ENCODE measurements around the gene VEZF1.

Gene VEZF1

DNA sequence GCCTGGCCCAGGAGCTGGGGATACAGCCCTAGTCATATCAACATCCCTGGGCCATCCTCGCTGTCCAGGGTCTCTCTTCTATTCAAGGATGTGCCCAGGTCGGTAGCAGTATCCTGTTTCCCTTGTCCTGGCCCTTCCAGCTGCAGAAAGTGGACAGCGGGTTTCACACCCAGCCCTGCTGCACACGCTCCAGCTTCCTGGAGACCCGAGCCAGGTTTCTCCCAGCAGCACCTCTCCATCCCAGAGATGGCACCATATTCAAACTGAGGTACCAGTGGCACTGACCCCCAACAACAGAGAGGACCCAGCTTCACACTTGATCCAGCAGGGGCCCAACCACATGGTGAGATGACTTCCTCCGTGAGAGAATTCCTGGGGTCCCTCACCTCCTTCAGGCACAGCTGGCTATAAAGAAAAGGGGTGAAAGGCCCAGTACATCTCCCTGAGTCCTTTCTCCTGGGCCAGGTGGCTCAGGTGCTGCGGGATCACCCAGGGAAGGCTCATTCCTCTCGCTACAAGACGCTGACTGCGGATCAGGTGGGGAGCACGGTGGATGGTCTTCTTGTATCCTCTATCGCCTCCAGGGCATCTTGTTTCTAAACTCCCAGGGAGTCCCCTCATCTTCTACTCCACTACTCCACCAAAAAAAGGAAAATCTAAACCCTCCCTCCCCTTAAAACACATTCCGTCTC, 34.2 kb downstream of the VEZF1 start:
- DNase-seq (ENCODE audit: low read depth, low spot score): no peak

DNA sequence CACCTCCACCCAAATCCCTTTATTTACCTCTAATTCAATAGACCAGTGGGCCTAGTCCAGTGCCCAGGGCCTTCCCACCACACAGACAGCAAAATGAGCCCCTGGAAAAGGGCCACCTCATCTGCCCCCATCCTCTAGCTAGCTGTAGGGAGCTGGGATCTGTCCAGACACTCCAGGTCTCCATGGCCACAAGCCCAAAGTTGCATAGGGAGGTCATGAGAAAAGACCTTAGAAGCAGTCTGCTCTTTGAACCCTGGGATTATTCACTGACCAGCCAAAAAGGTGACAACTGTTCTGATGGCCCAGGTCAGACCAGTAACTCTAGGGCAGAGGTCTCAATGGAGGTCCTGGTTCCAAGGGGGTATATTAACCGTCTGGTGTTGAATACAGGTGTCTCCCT, 34.8 kb downstream of the VEZF1 start:
- DNase-seq (ENCODE audit: low read depth, low spot score): no peak

DNA sequence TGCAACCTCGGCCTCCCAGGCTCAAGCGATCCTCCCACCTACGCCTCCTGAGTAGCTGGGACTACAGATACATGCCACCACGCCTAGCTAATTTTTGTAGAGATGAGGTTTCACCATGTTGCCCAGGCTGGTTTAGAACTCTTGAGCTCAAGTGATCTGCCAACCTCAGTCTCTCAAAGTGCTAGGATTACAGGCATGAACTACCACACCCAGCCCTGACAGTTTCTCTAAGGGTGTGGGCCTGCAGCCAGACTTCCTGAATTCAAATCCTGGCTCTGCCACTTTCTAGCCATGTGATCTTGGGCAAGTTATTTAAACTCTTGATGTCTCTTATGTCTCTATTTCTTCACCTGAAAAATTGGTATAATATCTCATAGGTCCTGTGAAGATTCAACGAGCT, 38.4 kb downstream of the VEZF1 start:
- no peak for DNase-seq (ENCODE audit: low read depth, low spot score)

DNA sequence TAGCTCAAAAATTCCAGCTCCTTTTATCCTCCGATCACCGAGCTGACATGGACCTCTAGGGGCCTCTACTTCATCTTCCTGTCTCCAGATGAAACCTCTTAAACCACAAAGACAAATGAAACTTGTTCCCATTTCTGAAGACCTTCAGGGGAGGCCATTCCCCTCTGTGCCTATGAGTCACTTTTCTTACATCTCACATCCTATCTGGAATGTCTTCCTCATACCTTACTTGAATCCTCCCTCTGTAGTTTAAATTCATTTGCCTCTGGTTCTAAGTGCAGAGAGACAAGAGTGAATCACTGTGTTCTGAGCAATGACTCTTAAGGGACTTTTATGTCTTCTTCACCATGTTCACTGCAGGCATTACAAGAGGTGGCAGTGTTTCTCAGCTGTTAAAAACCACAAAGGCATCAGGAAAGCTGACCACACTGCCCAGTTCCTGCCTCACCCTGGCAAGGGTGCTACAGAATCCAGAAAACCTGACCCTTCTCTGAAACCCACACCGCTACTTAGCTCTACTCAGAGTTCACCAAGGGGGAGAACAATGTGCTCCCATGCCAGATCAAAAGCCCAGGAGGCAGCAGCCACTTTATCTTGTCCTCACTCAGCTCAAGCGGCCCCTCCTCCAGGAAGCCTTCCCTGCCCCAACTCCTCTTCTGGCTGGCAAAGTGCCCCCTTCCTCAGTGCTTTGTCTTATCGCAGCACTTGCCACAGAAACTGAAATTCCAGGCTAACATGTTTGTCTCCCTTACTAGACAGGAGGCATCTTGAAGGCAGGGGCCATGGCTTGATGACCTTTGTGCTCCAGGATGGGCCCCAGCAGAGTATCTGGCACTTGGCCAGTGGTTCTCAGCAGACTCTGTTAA, 39.3 kb downstream of the VEZF1 start:
- DNase-seq (ENCODE audit: low read depth, low spot score): peak; percentile 74

DNA sequence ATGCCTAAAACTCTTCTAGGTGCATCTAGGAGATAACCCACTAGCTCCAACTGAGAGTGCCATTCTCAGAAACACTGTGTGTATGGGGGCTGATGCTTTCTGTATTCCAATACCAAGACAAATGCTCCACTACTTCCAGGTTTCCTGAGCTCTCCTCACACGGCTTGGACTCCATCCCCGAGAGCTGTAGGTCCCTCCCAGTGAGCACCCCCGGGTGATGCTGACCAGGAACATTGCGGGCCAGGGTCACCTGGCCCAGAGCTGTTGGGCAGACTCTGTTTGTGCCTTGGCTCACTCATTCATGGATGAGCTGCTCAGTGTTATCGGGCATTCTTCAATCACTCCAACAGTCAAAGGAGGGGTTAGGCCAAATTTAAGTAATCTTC, 39.9 kb downstream of the VEZF1 start:
- DNase-seq (ENCODE audit: low read depth, low spot score): no peak

DNA sequence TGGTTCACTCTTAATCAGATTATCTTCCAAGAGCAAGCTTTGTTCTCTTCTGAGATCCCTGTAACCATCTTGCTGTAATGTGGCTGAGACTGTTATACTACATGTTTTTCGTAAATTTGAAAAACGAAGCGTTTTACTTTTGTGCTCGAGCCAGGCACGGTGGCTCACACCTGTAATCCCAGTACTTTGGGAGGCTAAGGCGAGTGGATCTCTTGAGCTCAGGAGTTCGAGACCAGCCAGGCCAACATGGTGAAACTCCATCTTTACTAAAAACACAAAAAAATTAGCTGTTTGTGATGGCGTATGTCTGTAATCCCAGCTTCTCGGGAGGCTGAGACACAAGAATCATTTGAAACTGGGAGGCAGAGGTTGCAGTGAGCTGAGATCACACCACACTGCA, 40.7 kb downstream of the VEZF1 start:
- no peak for DNase-seq (ENCODE audit: low read depth, low spot score)

DNA sequence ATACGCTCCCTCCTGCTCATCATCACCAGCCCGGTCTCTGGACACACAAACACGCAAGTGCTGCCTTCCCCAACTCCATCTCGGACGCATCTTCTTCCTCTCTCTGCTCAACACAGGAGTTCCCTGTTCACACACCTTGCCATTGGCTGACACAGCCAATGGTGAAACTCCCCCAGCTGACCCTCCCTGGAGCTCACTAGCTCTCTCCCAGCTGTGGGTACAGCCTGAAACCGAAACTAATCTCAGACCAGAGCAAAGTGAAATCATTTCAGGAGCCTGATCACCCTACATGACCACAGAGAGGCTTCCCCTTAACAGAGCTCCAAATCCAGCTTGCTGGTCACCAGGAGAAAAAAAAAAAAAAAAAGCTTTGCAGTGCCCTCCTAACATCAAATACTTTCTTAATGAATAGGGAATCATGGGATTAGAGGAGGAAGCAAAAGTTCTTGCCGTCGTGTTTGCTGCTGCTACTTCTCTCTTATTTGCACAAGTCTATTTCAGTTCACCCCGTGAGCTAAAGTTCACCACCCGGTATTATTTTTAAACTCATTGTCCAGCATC, 41.2 kb downstream of the VEZF1 start:
- DNase-seq (ENCODE audit: low read depth, low spot score): no peak

DNA sequence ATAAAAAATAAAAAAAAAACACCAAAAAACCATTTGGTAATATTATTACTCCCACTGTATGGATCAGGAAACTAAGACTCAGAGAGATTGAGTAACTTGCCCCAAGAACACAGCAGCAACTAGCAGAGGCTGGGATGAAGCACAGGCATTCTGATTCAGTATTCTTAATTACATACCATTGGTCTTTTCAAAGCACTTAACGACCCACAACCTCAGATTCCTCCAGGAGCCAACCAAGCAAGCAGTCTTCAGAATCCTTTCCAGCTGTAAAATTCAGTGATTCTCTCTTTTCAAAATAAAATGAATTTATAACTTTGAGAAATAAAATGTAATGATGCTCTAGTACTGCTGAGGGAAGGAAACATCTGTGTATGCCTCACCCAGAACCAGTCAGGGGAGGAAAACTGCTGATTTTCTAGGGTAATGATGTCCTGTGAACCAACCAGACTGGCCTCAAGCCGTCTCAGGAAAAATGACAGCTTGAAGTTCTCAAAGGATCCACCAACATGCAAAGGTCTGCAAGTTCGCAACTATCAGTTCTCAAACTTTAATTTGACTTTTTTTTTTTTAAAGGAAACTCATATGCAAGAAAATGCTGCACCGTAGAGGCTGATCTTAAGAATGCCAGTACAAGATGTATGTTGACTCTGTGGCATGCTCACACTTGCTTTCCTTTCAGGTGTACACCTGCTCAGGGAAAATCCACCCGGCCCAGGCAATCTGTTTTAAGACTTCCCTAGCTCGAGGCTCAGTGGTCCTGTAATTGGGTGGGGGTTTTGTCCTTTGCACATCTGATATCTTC, 41.9 kb downstream of the VEZF1 start:
- DNase-seq (ENCODE audit: low read depth, low spot score): no peak

DNA sequence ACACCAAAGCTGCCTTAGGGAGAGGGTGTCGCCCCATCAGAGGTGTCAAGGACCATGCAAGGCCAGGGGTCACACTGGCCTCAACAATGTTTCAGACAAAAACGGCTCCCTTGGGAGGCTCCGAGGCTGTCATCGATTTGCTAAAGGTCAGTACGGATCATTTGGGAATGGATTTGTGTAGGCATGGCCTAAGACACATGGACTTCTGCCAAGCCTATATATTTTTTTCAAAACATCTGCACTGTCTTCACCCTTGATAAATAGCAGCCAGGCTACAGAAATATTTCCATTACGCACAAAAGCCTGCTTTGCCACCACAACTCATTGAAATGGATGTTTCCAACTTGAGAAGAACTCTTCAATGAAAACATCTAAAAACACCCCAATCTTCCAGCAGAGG, 43.1 kb downstream of the VEZF1 start:
- no peak for DNase-seq (ENCODE audit: low read depth, low spot score)

DNA sequence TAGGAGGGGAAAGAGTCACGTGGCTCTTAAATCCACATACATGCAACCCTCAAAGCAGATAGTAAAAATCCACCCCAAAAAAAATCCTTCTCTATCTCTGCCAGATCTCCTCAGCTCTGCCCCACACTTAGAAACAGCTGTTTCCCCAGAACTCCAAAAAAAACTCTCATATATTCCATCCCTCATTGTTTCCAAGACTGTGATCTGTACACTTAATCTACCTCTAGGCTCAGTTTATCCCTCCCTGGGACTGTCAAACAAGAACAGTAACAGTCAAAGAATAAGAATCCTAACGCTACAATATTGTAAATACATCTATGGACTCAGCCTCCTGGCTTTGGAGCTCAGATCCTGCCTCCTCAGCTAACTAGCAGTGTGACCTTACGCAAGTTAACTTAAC, 44.4 kb downstream of the VEZF1 start:
- DNase-seq (ENCODE audit: low read depth, low spot score): no peak

DNA sequence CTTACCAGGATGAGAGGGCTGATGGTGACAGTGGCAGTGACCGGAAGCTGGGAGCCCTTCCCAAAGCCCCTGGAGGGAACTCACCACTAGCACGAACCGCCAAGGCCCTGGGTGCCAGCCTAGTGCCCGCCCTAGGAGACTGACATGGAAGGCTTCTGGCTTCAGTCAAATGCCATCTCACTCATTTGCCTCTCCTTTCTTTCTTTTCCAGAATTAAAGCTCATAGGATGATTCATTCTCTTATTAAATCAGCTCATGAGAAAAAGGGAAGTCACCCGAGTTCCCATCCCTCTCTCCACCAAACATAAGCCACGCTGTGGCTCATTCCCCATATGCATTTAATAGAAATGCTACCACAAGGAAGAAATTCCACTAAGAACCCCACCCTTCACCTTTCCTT, 44.9 kb downstream of the VEZF1 start:
- DNase-seq (ENCODE audit: low read depth, low spot score): no peak

DNA sequence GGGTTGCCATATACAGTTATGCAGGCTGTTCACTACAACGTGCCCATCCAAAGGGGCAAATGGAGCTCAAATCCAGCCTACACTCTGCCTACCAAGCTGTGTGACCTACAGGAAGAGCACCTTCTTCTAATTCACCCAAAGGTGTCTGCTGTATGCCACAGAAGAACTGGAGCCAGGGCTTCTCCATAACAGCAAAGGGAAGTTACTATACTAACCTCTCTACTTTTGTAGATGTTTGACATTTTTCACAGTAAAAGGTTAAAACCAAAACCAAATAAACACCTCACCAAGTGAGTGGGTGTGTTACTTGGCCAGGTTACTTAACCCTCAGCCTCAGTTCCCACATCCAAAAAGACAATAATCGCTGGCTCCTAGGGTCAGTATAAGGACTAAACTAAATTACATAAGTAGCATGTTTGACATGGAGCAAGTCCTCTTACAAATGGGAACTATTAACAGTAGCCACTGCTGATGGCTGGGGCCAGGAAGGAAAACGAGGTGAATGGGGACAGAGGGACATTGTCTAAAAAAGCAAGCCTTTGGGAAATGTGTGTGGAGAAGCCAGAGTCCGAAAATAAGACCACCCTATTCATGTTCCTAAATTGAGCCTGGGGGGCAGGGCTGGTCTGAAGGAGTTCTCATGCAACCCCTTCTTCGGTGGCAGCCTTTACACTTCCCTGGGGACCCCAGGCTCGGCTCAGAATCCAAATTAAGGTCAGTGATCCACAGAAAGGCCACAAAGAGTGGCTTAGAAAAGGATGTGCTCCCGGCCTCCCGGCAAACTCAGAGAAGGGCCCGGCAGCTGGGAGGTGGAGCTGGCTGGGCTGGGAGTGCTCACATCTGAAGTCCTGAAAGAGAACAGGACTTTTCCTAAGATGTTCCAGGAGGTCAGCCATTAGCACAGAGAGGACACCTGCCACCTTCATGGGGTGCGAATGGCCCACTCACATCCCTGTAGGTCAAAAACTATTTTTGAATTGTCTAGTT, 46.4 kb downstream of the VEZF1 start:
- DNase-seq (ENCODE audit: low read depth, low spot score): no peak

DNA sequence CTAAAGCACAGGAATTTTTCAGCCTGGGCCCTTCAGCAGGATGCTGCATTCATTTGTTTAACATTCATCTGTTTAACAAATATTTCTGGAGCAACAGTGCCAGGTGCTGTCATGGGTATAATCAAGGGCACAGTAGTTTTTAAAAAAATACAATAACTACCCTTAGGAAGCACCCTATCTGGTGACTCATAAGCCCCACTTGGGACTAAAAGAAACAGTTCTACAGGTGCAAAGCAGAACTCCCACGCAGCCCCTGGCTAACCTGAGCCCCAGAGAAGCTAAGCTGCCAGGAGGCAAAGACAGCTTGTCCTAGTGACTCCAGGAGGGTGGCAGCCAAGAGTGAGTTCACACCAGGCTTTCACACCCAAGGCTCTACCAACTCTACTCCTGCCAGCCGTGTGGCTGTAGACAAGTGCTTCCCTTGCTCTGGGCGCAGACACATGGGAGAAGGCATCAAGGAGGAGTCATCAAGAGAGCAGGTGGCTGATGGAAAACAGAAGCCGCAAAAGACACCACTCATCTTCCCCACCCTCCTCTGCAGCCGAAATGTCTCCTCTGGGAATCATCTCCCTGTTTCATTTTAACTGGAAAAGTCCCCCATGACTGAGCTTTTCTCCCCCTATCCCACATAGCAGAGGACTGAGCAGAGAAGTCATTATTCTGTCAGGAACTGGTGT, 47.3 kb downstream of the VEZF1 start:
- no peak for DNase-seq (ENCODE audit: low read depth, low spot score)

DNA sequence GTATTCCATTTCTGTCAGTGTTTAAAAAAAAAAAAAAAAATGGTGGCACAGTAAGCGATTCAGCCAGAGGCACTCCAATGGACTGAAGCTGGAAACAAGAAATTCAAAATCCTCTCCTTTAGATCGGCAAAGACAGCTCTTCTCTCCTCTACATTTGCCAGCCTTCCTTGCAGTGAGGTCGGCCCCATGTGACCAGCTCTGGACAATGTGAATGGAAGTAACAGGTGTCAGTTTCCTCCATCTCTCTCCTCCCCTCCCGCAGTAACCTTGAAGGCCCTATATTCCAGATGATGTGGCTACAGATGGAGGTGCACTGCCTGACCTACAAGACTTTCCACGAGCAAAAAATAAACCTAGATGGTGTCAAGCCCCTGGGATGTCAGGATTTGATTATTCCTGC, 47.8 kb downstream of the VEZF1 start:
- no peak for DNase-seq (ENCODE audit: low read depth, low spot score)

DNA sequence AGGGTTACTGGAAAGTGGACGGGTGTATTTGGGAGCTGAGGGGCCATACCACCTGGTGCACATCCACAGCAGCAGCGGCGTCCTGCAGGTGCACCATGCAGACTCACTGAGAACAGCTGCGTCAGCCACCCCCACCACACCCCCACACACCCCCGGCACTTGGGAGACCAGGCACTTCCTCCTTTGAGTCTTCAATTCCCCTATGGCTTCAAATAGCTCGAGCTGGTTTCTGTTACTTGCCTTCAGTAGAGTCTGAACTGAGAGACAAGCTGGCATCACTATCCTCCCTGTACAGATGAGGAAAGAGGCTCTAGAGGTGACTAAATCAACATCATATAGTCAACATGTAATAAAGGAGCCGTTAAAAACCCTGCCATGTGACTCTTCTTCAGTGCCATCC, 48.3 kb downstream of the VEZF1 start:
- no peak for DNase-seq (ENCODE audit: low read depth, low spot score)

DNA sequence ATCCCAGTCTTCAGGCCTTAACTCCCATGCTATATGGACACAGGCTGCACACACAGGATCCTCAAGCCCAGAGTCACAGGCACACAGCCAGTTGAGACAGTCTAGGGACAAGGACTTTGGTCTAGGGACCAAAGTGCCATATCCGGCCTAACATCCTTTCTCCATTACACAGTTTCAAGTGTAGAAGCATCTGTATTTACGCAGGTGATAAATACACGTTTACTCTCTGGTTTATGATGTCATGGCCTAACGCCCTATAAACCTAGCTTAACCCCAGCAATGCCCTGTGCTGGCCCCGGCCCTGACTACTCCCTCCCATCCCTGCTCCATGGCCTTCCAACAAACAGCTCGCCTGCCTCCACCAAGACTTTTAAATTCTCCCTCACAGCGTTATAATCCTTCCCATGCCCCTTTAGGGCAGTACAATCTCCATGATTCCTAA, 50.0 kb downstream of the VEZF1 start:
- no peak for DNase-seq (ENCODE audit: low read depth, low spot score)

DNA sequence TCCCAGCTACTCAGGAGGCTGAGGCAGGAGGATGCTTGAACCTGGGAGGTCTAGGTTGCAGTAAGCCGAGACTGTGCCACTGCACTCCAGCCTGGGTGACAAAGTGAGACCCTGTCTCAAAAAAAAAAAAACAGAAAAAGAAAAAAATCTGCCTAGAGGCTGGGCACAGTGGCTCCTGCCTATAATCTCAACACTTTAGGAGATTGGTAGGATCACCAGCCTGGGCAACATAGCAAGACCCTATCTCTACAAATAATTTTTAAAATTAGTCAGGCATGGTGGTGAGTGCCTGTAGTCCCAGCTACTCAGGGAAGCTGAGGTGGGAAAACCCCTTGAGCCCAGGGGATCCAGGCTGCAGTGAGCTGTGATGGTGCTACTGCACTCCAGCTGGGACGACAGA, 50.6 kb downstream of the VEZF1 start:
- DNase-seq (ENCODE audit: low read depth, low spot score): no peak

DNA sequence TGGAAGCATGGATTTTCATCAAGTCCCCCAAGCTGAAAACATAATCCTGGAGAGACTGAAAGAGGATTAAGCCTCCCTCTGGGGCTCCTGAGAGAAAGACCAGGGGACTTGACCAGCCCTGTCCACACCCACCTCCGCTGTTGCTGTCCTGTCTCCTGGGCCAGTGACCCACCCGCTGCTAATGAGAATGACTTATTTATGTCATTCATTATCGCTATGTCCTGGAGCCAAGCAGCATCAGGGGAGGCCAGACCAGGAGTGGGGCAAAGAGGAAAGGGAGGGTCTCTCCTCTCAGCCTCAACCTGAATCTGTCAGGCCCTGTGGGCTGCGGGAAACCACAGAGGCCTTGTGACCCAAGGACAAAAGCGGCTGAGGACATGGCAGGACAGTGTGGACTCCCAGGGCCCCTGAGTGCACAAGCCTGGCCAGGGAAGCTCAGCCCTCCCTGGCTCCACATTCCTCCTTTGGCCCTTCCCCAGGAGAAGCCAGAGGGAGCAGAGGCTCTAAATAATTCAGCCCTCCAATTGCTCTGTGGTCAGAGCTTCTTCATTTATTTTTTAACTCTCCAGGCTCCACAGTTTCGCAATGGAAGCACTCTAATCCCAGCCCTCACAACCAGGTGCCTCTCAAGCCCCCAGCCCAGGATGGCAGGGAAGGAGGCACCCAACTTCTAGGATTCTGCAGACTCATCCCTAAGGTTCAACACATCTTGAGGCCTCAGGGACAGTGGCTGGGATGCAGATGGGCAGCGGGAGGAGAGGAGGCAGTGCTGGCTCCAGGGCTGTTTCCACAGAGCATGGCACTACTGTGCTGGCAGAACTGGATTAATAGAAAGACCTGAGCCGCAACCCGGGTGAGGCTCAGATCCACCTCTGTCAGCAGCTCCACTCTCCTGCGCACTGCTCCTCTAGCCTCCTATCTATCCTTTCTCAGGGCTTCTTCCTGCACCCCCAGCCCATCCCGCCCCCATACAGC, 51.9 kb downstream of the VEZF1 start:
- DNase-seq (ENCODE audit: low read depth, low spot score): no peak

DNA sequence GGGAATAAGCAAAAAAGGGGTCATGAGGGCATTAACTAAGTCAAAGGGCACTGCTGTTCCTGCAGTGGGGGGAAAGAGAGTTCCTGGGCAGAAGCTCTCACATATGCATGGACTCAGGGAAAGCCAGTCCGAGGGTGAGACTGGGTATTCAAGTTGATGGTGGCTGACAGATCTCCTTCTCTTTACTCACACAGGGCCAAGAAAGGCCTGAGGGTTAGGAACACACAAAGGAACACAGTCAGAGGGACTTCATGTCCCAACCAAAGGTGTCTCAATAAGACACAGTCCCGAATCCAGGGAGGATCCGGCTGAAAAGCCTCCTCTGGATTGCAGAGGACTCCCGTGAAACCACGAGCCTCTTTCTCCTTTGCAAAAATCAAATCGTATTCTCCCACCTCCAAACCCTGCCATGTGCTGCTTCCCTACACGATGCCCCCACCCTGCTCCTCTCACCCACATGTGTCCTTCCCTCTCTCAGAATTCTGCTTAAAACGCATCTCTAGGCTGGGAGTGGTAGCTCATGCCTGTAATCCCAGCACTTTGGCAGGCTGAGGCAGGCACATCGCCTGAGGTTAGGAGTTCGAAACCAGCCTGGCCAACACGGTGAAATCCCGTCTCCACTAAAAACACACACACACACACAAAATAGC, 56.4 kb downstream of the VEZF1 start:
- DNase-seq (ENCODE audit: low read depth, low spot score): no peak
